Measurements from ENCODE around the gene IRAK2. TPM values are rescaled to one million over a fixed set of nuclear protein-coding genes. Genes with fewer than 3 reads are reported as not detected.

Gene IRAK2
- total RNA-seq, 1 donor from 2014 or later, result 2.4 TPM

DNA sequence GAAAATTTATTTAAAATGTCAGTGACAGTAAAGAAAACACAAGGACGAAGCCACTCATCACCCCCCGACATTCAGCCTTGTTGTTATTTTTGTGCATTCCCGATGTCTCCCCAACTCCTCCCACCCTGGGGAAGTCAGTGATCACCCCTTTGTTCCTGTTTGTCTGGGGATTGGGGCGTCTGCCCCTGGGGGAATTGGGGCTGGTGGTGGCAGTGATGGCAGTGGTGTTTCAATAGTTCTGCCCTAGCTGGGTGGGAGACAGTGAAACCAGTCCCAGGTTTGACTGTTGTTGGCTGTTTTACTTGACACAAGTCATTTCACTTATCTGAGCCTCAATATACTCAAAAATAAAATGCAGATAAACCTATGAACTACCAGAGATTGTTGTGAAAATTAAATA lies 33.5 kb downstream of the IRAK2 start:
- peaks cover 8% of the 10 kb centered on the region for H3K36me3 Mint-ChIP-seq (ENCODE audit: low read depth)
- no peak for DNase-seq (ENCODE audit: low spot score)
- H3K27ac Mint-ChIP-seq, result peak overlapping the region; percentile 91
- H3K27me3 Mint-ChIP-seq (ENCODE audit: low read depth), result no peaks in the 10 kb centered on the region
- intact Hi-C loops (cut with micrococcal nuclease), result loop anchor here (2.0 kb wide), 2 partner anchors 31 to 33 kb away; partner anchors contain the start of gene IRAK2
- H3K4me1 Mint-ChIP-seq (ENCODE audit: low read depth), result peaks cover 66% of the 10 kb centered on the region
- H3K4me3 Mint-ChIP-seq (ENCODE audit: low read depth), result no peak overlapping the region
- no peaks in the 10 kb centered on the region for H3K9me3 Mint-ChIP-seq

DNA sequence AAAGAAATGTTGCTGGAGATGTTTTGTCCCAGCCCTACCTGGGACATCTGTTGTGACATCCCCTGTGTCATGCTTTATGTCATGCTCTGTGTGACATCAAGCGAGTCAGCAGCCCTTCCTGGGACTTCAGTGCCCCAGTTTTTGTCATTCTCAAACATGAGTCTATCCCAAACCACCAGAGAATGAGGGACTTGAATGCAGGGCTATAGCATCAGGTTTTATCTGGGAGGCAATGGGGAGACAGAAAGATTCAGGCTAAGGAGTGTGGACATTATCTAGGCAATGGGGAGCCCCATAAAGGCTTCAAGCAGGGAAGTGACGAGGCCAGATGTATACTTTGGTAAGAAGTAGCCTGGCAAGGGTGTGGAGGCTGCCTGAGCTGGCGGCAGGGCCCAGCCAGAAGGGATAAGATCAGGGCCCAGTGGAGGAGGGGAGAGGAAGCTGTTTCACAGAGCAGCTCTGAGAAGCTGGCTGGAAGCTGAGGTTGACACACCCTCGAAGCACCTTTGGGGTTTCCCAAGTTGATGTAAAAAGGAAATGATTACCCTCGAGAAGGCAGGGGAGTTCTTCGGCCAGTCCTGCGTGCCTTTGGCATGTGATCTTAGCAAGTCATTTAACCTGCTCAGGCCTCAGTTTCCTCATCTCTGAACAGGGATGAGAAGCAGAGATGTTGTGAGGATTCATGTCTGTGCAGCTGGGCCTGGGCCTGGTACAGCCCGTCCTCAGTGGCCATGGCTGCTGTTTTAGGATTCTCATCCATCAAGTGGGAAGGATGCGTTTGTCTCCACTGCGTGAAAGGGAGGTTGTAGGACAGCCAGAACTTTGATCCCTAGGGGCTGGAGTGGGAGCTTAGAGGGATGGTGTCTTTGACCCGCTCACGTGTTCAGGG lies 34.3 kb downstream of the IRAK2 start:
- peak overlapping the region; percentile 91 for H3K27ac Mint-ChIP-seq
- peaks cover 65% of the 10 kb centered on the region for H3K4me1 Mint-ChIP-seq (ENCODE audit: low read depth)
- peak overlapping the region; percentile 15 for H3K4me3 Mint-ChIP-seq (ENCODE audit: low read depth)
- DNase-seq (ENCODE audit: low spot score), result peak; percentile 72
- no peaks in the 10 kb centered on the region for H3K27me3 Mint-ChIP-seq (ENCODE audit: low read depth)
- intact Hi-C loops (cut with micrococcal nuclease), result loop anchor here (1.0 to 2.0 kb wide), 3 partner anchors 13 to 34 kb away; partner anchors contain the start of gene IRAK2
- no peaks in the 10 kb centered on the region for H3K9me3 Mint-ChIP-seq
- peaks cover 11% of the 10 kb centered on the region for H3K36me3 Mint-ChIP-seq (ENCODE audit: low read depth)

GRCh38 chr3:10204921-10205320 lies 40.2 kb downstream of the IRAK2 start:
- DNase-seq (ENCODE audit: low spot score), result no peak
- H3K27ac Mint-ChIP-seq, result no peak overlapping the region
- no peaks in the 10 kb centered on the region for H3K9me3 Mint-ChIP-seq
- peaks cover 39% of the 10 kb centered on the region for H3K4me1 Mint-ChIP-seq (ENCODE audit: low read depth)
- no peak overlapping the region for H3K4me3 Mint-ChIP-seq (ENCODE audit: low read depth)
- intact Hi-C loops (cut with micrococcal nuclease), result loop anchor here (2.0 kb wide), 2 partner anchors 18 to 38 kb away; no protein-coding TSS in a partner anchor
- peaks cover 7% of the 10 kb centered on the region for H3K36me3 Mint-ChIP-seq (ENCODE audit: low read depth)
- no peaks in the 10 kb centered on the region for H3K27me3 Mint-ChIP-seq (ENCODE audit: low read depth)

DNA sequence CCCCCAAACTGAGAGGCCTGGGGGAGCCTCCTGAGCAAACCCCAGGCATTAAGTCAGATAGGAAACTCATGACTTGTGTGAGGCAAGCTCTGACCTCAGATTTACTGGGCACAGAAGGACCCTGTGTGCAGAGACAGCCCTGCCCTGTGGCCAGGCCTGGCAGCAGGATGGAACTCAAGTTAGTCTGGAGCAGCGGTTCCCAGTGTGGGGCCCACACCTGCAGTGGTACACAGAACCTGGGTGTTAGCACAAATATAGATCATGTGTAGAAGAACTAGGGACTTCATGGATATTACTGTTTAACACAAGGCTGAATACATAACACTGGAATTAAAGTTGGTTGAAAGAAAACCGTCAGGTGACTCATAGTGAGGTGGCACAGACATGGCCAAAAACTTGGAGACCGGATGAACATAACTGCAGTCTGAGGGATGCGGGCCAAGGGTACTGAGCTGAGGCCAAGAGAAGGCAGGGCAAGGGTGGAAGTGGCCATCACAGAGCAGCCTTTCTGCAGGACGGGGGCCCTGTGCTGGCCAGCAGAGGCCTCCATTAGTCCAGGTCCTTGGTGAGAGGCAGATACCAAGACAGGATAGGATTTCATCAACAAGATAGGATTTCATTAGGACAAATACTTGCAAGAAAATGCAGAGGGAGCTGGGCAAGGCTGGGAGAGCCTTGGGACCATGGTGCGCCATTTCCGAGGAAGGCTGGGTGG lies 40.9 kb downstream of the IRAK2 start:
- Mint-ChIP-seq H3K9me3 (no peaks in the 10 kb centered on the region), H3K27ac (peak overlapping the region; percentile 21), H3K27me3 (ENCODE audit: low read depth) (no peaks in the 10 kb centered on the region), H3K4me3 (ENCODE audit: low read depth) (no peak overlapping the region), H3K36me3 (ENCODE audit: low read depth) (peaks cover 7% of the 10 kb centered on the region), H3K4me1 (ENCODE audit: low read depth) (peaks cover 39% of the 10 kb centered on the region)
- no peak for DNase-seq (ENCODE audit: low spot score)
- intact Hi-C loops (cut with micrococcal nuclease), result loop anchor here (2.0 kb wide), 2 partner anchors 19 to 37 kb away; no protein-coding TSS in a partner anchor

GRCh38 chr3:10206166-10206511 lies 41.4 kb downstream of the IRAK2 start:
- Mint-ChIP-seq H3K27me3 (ENCODE audit: low read depth) (no peaks in the 10 kb centered on the region), H3K9me3 (no peaks in the 10 kb centered on the region), H3K4me3 (ENCODE audit: low read depth) (no peak overlapping the region), H3K36me3 (ENCODE audit: low read depth) (peaks cover 7% of the 10 kb centered on the region), H3K4me1 (ENCODE audit: low read depth) (peaks cover 35% of the 10 kb centered on the region), H3K27ac (no peak overlapping the region)
- intact Hi-C loops (cut with micrococcal nuclease), result no loop called here
- no peak for DNase-seq (ENCODE audit: low spot score)

DNA sequence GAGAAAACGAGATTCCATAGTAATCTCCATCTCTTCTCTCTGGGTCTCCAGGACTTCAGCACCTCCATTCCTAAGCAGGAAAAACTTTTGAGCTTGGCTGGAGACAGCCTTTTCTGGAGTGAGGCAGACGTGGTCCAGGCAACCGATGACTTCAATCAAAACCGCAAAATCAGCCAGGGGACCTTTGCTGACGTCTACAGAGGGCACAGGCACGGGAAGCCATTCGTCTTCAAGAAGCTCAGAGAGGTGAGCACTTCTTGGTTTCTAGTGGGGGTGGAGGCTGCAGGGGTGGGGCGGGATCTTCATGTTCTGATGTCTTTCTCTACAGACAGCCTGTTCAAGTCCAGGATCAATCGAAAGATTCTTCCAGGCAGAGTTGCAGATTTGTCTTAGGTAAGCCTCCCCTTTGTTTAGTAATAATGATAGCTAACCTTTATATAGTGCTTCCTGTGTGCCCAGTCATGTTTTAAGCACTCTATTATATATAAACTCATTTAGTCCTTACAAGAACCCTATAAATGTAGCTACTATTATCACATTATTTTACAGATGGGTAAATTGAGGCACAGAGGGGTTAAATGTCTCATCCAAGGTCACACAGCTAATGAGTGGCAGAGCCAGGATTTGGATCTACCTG lies 48.6 kb downstream of the IRAK2 start:
- no peak overlapping the region for H3K27ac Mint-ChIP-seq
- no peaks in the 10 kb centered on the region for H3K27me3 Mint-ChIP-seq (ENCODE audit: low read depth)
- H3K4me3 Mint-ChIP-seq (ENCODE audit: low read depth), result no peak overlapping the region
- peaks cover 7% of the 10 kb centered on the region for H3K4me1 Mint-ChIP-seq (ENCODE audit: low read depth)
- no peak for DNase-seq (ENCODE audit: low spot score)
- peaks cover 3% of the 10 kb centered on the region for H3K9me3 Mint-ChIP-seq
- H3K36me3 Mint-ChIP-seq (ENCODE audit: low read depth), result peaks cover 24% of the 10 kb centered on the region
- intact Hi-C loops (cut with micrococcal nuclease), result no loop called here

DNA sequence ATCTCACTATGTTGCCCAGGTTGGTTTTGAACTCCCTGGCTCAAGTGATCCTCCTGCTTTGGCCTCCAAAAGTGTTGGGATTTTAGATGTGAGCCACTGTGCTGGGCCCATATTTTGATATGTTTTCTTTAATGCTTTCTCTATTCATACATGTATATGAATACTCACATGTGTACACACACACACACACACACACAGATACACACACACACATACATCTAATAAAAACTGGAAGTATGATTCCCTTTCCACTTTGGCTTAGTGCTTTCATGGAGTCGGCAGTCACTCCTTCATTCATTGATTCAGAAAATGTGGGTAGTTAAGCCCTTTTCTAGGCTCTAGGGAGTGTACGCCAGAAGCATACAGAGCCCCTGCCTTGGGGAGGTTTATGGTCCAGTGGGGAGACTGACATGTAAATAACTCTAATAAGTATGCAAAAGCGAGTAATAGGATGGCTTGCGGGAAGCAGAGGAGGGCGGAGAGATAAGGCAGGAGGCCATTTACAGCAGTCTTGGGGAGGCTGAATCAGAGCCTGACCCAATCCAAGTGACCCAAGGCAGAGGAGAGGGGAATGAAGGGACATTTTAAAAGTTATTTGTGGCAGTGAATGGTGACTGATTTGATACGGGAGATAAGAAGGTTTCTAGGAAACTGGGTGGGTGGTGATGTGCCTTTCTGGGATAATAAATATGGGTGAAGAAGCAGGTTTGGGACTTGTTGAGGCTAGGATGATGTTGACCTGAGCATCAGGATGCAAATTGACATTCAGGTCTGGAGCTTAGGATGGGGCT lies 51.1 kb downstream of the IRAK2 start:
- H3K27ac Mint-ChIP-seq, result no peak overlapping the region
- H3K4me1 Mint-ChIP-seq (ENCODE audit: low read depth), result peaks cover 12% of the 10 kb centered on the region
- intact Hi-C loops (cut with micrococcal nuclease), result no loop called here
- no peak for DNase-seq (ENCODE audit: low spot score)
- H3K36me3 Mint-ChIP-seq (ENCODE audit: low read depth), result peaks cover 30% of the 10 kb centered on the region
- peaks cover 3% of the 10 kb centered on the region for H3K9me3 Mint-ChIP-seq
- no peaks in the 10 kb centered on the region for H3K27me3 Mint-ChIP-seq (ENCODE audit: low read depth)
- H3K4me3 Mint-ChIP-seq (ENCODE audit: low read depth), result no peak overlapping the region

DNA sequence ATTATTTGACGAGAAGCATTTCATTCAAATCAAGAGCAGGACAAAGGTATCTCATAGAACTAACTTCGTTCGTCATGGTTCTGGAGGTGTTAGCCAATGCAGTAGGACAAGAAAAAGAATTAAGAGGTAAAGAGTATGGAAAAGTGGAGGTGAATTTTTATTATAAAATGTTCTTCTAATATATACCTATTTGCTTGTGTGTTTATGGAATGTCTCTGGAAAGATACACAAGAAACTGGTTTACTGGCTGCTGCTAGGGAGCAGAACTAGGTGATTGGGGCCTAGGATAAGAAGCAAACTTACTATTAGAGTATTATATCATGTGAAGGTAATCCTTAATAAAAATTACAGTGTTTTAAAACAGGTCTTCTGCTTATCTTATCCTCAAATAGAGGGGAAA lies 52.6 kb downstream of the IRAK2 start:
- H3K4me3 Mint-ChIP-seq (ENCODE audit: low read depth), result no peak overlapping the region
- H3K36me3 Mint-ChIP-seq (ENCODE audit: low read depth), result peaks cover 34% of the 10 kb centered on the region
- no peak overlapping the region for H3K27ac Mint-ChIP-seq
- DNase-seq (ENCODE audit: low spot score), result no peak
- intact Hi-C loops (cut with micrococcal nuclease), result no loop called here
- no peaks in the 10 kb centered on the region for H3K27me3 Mint-ChIP-seq (ENCODE audit: low read depth)
- H3K9me3 Mint-ChIP-seq, result peaks cover 3% of the 10 kb centered on the region
- H3K4me1 Mint-ChIP-seq (ENCODE audit: low read depth), result peaks cover 21% of the 10 kb centered on the region

DNA sequence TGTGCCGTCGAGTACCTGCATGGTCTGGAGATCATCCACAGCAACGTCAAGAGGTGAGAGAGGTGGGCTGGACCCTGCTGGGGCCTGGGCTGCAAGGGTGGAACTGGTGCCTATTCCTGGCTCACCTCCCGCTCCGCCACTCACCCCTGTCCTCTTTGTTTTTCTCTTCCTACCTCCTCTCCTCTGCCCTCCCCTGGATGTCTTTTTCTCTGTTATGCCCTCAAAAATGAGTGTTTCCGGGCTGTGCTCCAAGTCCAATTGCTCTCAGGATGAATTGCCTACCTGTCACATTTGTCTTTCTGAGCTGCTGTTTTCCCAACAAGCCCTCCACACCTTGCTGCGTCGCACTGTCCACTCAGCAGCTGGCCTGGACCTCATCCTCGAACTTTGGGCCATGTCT lies 55.0 kb downstream of the IRAK2 start:
- peak overlapping the region; percentile 13 for H3K27ac Mint-ChIP-seq
- no peak for DNase-seq (ENCODE audit: low spot score)
- peaks cover 3% of the 10 kb centered on the region for H3K9me3 Mint-ChIP-seq
- H3K4me1 Mint-ChIP-seq (ENCODE audit: low read depth), result peaks cover 39% of the 10 kb centered on the region
- H3K4me3 Mint-ChIP-seq (ENCODE audit: low read depth), result no peak overlapping the region
- H3K36me3 Mint-ChIP-seq (ENCODE audit: low read depth), result peaks cover 42% of the 10 kb centered on the region
- H3K27me3 Mint-ChIP-seq (ENCODE audit: low read depth), result no peaks in the 10 kb centered on the region
- intact Hi-C loops (cut with micrococcal nuclease), result no loop called here

GRCh38 chr3:10223676-10224639 lies 59.2 kb downstream of the IRAK2 start:
- no peaks in the 10 kb centered on the region for H3K27me3 Mint-ChIP-seq (ENCODE audit: low read depth)
- H3K27ac Mint-ChIP-seq, result peak overlapping the region; percentile 29
- H3K4me1 Mint-ChIP-seq (ENCODE audit: low read depth), result peaks cover 56% of the 10 kb centered on the region
- H3K4me3 Mint-ChIP-seq (ENCODE audit: low read depth), result no peak overlapping the region
- no peaks in the 10 kb centered on the region for H3K9me3 Mint-ChIP-seq
- intact Hi-C loops (cut with micrococcal nuclease), result loop anchor here (2.0 kb wide), 1 partner anchor 107 kb away; no protein-coding TSS in a partner anchor
- peak; percentile 46 for DNase-seq (ENCODE audit: low spot score)
- peaks cover 24% of the 10 kb centered on the region for H3K36me3 Mint-ChIP-seq (ENCODE audit: low read depth)
